K562 treated with DMSO at 1 percent for 48 hours (cell line): ENCODE measurements around the gene AGBL3. TPM values are rescaled to one million over a fixed set of nuclear protein-coding genes. Genes with fewer than 3 reads are reported as not detected.

ENCODE experiments used
- total RNA-seq: library from RNA; unstranded; fragments of 300-600 nt; gene quantifications from 2 replicates; pipeline ENCODE4 v1.2.3, GENCODE V29; 2022; ENCODE audit warnings: low replicate concordance; ENCODE audit errors: extremely low read depth

Gene AGBL3
- total RNA-seq, result not detected in 2 replicates

DNA sequence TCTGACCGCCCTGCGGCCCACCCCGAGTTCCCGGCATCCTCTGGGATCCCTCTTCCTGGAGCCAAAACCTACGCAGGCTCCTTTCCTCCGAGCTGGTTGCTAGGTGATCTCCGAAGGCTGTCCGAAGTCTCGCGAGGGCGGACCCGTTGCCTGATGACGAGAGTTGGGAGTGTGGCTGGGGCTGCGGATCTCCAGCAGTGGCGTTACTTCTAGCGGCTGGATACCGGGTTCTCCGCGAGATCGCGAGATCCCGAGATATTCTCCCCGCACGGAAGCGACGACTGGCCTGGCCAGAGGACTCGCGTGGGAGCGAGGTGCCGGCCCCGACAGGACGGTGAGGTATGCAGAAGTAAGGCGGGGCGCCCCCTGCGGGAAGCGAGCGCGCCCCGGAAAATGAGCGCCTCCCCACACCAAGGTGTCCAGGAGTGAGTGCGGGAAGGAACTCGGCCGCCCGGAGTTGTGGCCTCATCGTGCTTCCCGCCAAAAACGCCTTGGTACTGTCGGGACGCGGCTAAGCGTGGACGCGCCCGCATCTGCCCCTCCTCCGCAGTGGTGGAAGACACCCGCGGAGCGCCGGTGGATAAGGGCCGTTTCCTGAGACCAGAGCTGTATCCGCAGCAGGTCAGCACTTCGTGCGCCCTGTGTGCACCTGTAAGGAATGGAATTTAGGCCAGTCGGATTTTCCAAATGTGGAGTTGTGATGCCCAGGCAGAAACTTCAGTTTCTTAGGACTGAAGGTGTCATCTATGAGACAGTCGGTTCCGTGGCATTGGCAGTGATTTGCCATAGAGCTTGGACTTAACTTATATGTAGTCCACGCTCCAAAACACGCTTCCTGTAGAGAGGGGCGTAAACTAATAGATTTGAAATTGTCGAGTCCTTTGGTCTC, at the start of gene AGBL3:
AGBL3 (plus strand) TSS at position 146 of the 889 bp plus-strand sequence. CDS start 1,426 bp downstream, outside the sequence.

DNA sequence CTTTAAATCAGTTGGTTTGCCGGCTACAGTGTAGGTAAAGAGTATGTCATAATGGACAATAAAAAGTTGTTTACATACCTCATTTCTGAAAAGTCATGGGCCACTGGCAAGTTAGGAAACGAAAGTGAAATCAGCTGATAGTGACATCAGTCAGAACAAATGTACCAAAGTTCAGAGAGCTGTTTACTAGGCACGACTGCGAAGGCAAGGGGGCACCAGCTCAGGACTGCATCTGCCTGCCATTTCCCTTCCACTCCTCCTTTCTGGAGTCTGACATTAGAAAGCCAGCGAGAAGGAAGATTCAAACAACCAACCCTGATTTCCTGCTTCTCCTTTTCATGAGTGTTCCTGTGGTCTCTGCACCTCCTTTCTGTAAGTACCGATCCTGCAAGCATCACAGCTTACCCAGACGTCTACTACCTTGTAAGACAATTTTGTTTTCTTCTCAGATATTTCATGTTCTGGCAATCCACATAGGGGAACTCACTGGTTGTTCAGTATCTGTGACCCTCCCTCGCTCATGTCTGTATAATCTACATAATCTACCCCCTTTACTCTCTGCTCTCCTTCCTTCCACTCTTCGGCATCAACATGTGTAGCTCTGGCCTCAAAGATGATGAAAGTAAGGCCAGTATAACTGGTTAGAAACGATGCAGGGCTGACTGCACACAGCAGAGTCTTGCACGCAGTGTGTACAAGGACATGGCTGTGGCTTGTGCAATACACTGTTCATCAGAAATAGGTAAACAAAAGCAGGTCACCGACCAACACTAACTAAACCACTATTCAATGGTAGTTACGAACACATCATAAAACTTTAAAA, 161.8 kb downstream of the AGBL3 start, which contains the start of gene TMEM140:
TMEM140 (plus strand) TSS at position 174 of the 823 bp plus-strand sequence. CDS start 16,370 bp downstream, outside the sequence.

DNA sequence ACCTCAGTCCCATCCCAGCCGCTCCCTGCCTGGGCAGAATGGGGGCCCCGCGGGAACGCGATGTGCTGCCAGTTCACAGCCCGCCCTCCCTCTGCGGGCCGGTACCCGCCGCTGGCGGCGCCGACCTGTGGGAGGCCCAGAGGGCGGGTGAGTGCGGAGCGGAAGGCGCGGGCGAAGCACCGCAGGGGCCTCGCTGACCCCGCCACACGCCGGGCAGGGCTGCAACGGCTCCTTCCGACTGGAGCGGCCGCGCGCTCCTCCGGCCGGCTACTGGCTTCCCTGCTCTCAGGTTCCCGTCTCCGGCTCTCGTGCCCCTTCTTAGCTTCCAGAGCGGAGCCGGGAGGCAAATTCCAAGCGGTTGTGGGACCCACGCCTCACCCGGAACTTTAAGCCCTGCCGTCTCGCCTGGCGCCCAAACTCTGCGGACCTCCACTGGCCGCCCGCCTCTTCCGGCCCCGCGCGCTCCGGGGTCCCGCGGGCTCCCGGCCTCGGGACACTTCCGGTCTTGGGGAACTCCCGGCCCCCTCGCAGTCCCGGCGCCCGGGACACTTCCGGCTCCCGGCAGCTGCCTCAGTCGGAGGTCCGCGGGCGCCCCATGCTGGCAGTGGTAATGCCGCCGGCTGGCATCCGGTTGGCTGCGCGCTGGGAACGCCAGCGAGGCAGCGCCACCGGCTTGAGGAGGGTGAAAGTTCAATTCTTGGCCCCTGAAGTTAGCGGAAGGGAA, 184.1 kb downstream of the AGBL3 start, which contains the start of gene CYREN:
CYREN (minus strand) TSS at position 434 of the 724 bp plus-strand sequence. CDS start 1,785 bp downstream, outside the sequence.

Other genes starting within 250 kb of the AGBL3 start
- not detected in 2 replicates for gene CALD1, start 206.9 kb upstream of the AGBL3 start, total RNA-seq
- gene TMEM140, start 161.6 kb downstream of the AGBL3 start, total RNA-seq, result not detected in 2 replicates
- not detected in 2 replicates for gene CYREN, start 184.2 kb downstream of the AGBL3 start, total RNA-seq
- not detected in 2 replicates for gene WDR91, start 225.0 kb downstream of the AGBL3 start, total RNA-seq
- gene STRA8, start 247.3 kb downstream of the AGBL3 start, total RNA-seq, result not detected in 2 replicates